GM12864 (cell line): ENCODE measurements around the gene TSPAN9.

Experiments used
- DNase-seq: peaks from one replicate; pipeline ENCODE4 v3.0.0-alpha.2; 2011; ENCODE audit warnings: low read depth
- H3K4me3 ChIP-seq: 2 replicates; pipeline ENCODE4 v1.5.1; 2011; ENCODE audit warnings: mild to moderate bottlenecking, low read depth, low read length, control low read depth
- TF ChIP-seq, protein P1 (sequence below): IDR thresholded peaks from 2 replicates; pipeline ENCODE4 v1.5.1; 2011; ENCODE audit warnings: low read depth, mild to moderate bottlenecking, moderate library complexity, low read length, control low read depth, inconsistent platforms; ENCODE audit errors: missing control alignments

TSPAN9 gene

DNA sequence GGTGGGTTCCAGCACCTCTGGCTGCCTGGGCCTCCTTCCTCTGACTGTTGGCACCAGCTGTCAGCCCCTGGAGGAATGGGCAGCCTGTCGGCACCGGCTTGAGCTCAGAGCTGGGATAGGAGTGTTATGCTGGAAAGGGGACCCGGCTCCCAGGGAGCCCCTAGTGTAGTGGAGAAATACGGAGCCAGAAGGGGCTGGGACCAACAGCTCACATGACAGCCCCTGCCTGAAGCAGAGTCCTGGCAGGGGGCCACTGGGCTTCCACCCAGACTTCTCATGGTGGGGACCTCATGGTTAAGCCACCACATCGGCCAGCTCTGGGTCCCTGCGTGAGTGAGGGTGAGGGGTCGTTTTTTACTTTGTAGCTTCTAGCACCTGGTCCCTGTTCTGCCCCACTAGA is 174.5 kb downstream of the TSPAN9 start:
- H3K4me3 ChIP-seq = no peak overlapping the region
- TF ChIP-seq, protein P1, sequence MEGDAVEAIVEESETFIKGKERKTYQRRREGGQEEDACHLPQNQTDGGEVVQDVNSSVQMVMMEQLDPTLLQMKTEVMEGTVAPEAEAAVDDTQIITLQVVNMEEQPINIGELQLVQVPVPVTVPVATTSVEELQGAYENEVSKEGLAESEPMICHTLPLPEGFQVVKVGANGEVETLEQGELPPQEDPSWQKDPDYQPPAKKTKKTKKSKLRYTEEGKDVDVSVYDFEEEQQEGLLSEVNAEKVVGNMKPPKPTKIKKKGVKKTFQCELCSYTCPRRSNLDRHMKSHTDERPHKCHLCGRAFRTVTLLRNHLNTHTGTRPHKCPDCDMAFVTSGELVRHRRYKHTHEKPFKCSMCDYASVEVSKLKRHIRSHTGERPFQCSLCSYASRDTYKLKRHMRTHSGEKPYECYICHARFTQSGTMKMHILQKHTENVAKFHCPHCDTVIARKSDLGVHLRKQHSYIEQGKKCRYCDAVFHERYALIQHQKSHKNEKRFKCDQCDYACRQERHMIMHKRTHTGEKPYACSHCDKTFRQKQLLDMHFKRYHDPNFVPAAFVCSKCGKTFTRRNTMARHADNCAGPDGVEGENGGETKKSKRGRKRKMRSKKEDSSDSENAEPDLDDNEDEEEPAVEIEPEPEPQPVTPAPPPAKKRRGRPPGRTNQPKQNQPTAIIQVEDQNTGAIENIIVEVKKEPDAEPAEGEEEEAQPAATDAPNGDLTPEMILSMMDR = no peak
- no peak for DNase-seq

DNA sequence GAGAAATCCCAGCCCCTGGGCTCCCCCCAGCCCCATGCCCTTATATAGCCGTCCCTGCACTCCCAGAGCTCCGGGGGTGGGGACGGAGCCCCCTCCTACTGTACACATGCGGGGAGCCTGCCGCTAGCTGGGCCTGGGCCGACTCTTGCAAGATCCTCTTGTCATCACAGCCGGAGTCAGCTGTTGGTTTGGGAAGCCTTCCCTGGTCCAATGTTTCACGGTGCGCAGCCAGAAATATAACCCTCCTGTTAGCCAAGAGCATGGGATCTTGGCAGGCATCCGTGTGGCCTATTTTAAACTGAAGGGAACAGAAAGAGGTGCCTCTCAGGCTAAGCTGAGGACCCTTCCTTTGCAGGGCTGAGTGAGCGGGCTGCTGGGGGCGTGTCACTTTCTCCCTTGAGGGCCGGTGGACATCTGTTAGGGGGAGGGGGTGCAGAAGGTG is 175.3 kb downstream of the TSPAN9 start:
- TF ChIP-seq, protein P1 = no peak
- H3K4me3 ChIP-seq = no peak overlapping the region
- no peak for DNase-seq

DNA sequence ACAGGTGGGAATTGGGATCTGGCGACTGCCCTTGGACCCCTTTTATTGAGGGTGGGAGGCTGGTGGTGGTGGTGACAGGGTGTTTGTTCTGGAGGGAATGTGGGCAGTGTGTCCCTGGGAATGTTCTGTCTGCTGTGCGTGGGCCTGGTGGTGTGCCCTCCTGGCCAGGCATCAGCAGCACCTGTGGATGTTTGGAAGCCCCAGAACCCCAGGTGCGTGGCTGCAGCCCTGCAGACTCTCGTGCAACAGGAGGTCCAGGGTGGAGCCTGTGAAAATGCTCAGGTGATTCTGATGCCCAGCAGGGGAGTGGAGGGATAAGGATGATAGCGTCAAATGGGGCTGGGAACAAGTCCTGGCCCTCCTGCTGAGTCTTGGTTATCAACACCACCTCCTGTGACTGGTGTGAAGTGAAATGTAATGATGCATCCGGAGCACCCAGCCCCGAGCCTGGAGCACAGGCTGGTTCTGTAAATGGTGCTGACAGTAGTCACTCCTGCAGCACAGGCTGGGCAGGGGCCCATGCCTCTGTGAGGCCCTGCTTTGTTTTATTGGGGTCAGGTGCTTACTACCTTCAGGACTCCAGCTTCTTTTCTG is 176.6 kb downstream of the TSPAN9 start:
- no peak for DNase-seq
- TF ChIP-seq, protein P1 = no peak
- no peak overlapping the region for H3K4me3 ChIP-seq

DNA sequence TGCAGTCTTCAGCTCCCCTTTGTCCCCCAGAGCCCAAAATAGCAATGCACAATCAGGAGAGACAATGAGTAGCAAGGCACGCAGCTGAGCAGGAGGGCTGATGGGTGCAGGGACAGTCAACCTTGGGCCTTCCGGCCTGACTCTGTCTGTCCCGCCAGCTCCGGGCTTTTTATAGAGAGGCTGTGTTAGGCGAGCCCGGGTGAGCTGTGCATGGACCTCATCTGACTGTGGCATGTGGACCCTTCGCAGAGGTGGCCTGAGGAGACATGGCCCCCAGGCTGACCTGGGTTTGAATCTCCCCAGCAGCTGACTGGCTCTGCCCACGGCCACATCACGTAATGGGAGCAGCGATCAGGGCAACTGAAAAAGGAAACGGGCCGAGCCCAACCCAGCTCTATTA is 177.9 kb downstream of the TSPAN9 start:
- TF ChIP-seq, protein P1 = no peak
- no peak overlapping the region for H3K4me3 ChIP-seq
- DNase-seq = no peak

DNA sequence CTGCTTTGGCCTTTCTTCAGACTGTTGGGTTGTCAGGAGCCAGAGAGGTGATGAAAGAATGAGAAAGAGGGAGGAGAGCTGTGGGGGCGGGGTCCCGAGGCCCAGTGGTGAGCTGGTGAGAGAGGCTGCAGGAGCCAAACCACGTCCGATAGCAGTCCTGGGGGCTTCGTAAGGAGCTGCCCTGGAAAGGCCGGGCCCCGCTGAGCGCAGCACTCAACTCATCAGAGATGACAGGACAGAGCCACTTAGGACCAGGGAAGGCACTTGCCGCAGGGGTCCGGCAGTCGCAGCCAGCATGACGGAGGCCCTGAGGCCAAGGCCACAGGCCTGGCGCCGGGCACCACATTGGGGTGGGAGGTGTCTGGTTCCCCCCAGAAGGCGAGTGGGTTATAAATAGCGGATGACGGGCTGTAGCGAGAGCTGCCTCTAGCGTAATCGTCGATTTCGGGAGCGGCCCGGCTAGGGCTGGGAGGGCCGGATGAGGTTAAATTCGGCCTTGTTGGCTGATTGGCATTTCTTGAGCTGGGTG is 179.0 kb downstream of the TSPAN9 start:
- DNase-seq = no peak
- H3K4me3 ChIP-seq = no peak overlapping the region
- TF ChIP-seq, protein P1 = no peak

DNA sequence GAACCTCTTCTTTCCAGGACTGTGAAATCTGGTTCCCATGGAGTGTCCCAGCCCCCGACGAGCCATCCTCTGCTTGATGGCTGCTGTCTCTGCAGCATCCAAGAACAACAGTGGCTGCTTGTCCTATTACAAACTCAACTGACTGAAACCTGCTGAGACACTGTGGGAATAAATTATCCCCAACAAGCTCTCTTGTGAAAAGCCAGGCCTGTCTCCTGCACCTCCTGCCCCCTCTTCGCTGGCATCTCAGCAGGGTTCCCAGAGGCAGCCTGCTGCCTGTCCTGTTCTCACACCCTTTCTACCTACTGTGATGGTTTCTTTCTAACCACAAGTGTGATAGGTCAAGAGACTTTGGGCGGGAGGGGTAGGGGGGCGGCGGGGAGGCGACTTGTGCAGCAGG is 180.2 kb downstream of the TSPAN9 start:
- TF ChIP-seq, protein P1 = no peak
- no peak overlapping the region for H3K4me3 ChIP-seq
- no peak for DNase-seq

DNA sequence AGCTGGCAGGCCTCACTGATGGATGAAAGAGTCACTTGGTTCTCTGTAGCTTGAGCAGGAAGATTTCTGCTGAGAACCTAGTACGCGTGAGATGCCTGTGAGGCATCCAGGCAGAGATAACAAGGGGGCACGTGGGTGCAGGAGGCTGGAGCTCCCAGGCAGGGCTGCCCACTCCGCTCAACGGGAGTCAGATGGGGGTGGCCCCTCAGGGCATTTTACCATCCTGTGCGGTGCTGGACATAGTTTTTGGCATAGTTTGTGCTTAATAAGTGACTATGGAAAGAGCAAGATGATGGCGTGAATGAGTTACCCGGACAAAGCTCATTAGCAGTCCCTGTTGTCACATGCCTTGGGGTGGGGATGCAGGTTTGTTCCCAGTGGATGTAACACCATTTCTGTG is 182.8 kb downstream of the TSPAN9 start:
- TF ChIP-seq, protein P1 = no peak
- DNase-seq = no peak
- no peak overlapping the region for H3K4me3 ChIP-seq
